Astrocyte of the cerebellum (primary cell): ENCODE results near the gene XYLB.

Source experiments
- DNase-seq: peaks from one replicate; pipeline ENCODE4 v3.0.0-alpha.2; 2011; ENCODE audit warnings: low read depth
- H3K4me3 ChIP-seq: 2 replicates; pipeline ENCODE4 v1.5.1; 2011; ENCODE audit warnings: mild to moderate bottlenecking, low read depth, low read length, moderate library complexity
- in situ Hi-C: cut with HindIII; loops from 2 replicates; pipeline ENCODE4 v1.10.0; 2017; ENCODE audit warnings: low sequenced_read_pairs
- TF ChIP-seq, protein P1 (sequence below): IDR thresholded peaks from 2 replicates; pipeline ENCODE4 v1.5.1; 2012; ENCODE audit warnings: low read length, low read depth, moderate library complexity, mild to moderate bottlenecking; ENCODE audit errors: missing control alignments

The XYLB gene

DNA sequence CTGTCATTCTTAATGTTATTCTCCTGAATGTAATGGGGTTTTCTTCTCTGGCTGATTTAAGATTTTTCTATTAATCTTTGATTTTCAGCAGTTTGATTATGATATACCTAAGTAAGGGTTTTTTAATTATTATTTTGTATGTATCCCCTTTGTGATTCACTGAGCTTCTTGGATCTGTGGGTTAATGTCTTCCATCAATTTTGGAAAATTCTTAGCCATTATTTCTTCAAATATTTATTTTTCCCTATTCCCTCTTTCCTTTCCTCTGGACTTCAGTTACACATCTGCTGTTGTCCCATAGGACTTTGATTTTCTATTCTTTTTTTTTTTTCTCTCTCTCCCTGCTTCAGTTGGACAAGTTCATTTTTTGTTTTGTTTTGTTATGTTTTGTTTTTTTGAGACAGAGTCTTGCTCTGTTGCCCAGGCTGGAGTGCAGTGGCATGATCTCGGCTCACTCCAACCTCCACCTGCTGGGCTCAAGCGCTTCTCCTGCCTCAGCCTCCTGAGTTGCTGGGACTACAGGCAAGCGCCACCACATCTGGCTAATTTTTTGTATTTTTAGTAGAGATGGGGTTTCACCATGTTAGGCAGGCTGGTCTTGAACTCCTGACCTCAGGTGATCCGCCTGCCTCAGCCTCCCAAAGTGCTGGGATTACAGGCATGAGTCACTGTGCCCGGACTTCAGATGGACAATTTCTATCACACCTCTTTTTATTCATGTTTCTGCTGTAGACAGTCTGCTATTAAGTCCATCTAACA is 40.6 kb downstream of the XYLB start:
- in situ Hi-C loops, result no loop called here
- TF ChIP-seq, protein P1, sequence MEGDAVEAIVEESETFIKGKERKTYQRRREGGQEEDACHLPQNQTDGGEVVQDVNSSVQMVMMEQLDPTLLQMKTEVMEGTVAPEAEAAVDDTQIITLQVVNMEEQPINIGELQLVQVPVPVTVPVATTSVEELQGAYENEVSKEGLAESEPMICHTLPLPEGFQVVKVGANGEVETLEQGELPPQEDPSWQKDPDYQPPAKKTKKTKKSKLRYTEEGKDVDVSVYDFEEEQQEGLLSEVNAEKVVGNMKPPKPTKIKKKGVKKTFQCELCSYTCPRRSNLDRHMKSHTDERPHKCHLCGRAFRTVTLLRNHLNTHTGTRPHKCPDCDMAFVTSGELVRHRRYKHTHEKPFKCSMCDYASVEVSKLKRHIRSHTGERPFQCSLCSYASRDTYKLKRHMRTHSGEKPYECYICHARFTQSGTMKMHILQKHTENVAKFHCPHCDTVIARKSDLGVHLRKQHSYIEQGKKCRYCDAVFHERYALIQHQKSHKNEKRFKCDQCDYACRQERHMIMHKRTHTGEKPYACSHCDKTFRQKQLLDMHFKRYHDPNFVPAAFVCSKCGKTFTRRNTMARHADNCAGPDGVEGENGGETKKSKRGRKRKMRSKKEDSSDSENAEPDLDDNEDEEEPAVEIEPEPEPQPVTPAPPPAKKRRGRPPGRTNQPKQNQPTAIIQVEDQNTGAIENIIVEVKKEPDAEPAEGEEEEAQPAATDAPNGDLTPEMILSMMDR, result no peak
- H3K4me3 ChIP-seq, result no peak overlapping the region
- no peak for DNase-seq

GRCh38 chr3:38387862-38388261 is 41.3 kb downstream of the XYLB start:
- DNase-seq, result no peak
- TF ChIP-seq, protein P1, result no peak
- in situ Hi-C loops, result no loop called here

GRCh38 chr3:38392604-38393163 is 46.1 kb downstream of the XYLB start:
- TF ChIP-seq, protein P1, result no peak
- in situ Hi-C loops, result no loop called here
- no peak overlapping the region for H3K4me3 ChIP-seq
- no peak for DNase-seq

More at GRCh38 chr3:38387862-38388261, 41.3 kb downstream of the XYLB start:
- no peak overlapping the region for H3K4me3 ChIP-seq

- DNase-seq, result no peak
- TF ChIP-seq, protein P1, result no peak
- in situ Hi-C loops, result no loop called here
- no peak overlapping the region for H3K4me3 ChIP-seq
These were observed 49.7 kb downstream of the XYLB start for GRCh38 chr3:38396239-38396638.

DNA sequence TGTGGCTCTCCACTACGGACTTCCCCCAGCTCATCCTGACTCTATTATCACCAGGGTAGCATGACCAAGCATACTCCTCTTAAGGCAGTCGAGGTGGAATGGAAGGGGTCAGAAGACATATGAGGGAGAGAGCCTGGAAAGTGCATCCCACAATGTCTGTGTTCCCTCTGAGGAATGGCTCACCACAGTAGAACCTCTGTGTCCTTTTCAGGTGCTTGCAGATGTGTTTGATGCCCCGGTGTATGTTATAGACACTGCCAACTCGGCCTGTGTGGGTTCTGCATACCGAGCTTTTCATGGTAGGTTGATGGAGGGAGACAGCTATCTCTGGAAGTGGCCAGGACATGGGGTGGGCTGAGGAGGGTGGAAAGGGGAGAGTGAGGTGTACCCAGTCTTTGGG is 50.3 kb downstream of the XYLB start:
- no peak for DNase-seq
- no peak overlapping the region for H3K4me3 ChIP-seq
- TF ChIP-seq, protein P1, result no peak
- in situ Hi-C loops, result no loop called here

GRCh38 chr3:38397320-38397719 is 50.7 kb downstream of the XYLB start:
- no peak overlapping the region for H3K4me3 ChIP-seq
- DNase-seq, result peak; percentile 26
- TF ChIP-seq, protein P1, result no peak
- in situ Hi-C loops, result no loop called here
